MM.1S (cell line): ENCODE data around the gene RFXANK.

Experiments used
- DNase-seq: peaks from one replicate; pipeline ENCODE4 v3.0.0-alpha.2; 2015
- H2AFZ ChIP-seq: fragments of 300-600 bp; sonication (generic); 2 replicates; pipeline ENCODE4 v1.6.0; 2016; ENCODE audit warnings: antibody characterized with exemption, low read length
- H3F3A ChIP-seq: fragments of 300-600 bp; sonication (generic); 2 replicates; pipeline ENCODE4 v1.6.1; 2016; ENCODE audit warnings: mild to moderate bottlenecking, antibody characterized with exemption, low read length, moderate library complexity, mixed read lengths; ENCODE audit not compliant: insufficient read depth
- H3K27ac ChIP-seq: fragments of 300-600 bp; sonication (generic); 2 replicates; pipeline ENCODE4 v1.5.1; 2016; ENCODE audit warnings: mild to moderate bottlenecking, low read length
- H3K27me3 ChIP-seq: fragments of 300-600 bp; sonication (generic); replicated peaks from 2 replicates; pipeline ENCODE4 v1.6.0; 2016; ENCODE audit warnings: low read length; ENCODE audit not compliant: insufficient read depth
- H3K36me3 ChIP-seq: fragments of 300-600 bp; sonication (generic); replicated peaks from 2 replicates; pipeline ENCODE4 v1.6.1; 2016; ENCODE audit warnings: mild to moderate bottlenecking, low read length, mixed read lengths; ENCODE audit not compliant: insufficient read depth
- H3K4me1 ChIP-seq: fragments of 300-600 bp; sonication (generic); 2 replicates; pipeline ENCODE4 v1.6.1; 2016; ENCODE audit warnings: low read length, mixed read lengths
- H3K4me2 ChIP-seq: fragments of 300-600 bp; sonication (generic); 2 replicates; pipeline ENCODE4 v1.6.0; 2016; ENCODE audit warnings: low read depth, low read length
- H3K4me3 ChIP-seq: fragments of 300-600 bp; sonication (generic); 2 replicates; pipeline ENCODE4 v1.5.1; 2016; ENCODE audit warnings: low read length, mixed read lengths
- H3K79me2 ChIP-seq: fragments of 300-600 bp; sonication (generic); 2 replicates; pipeline ENCODE4 v1.6.1; 2016; ENCODE audit warnings: mixed run types, low read length, mixed read lengths
- H3K9ac ChIP-seq: fragments of 300-600 bp; sonication (generic); 2 replicates; pipeline ENCODE4 v1.6.1; 2016; ENCODE audit warnings: low read length, mixed read lengths
- H3K9me2 ChIP-seq: fragments of 300-600 bp; sonication (generic); replicated peaks from 2 replicates; pipeline ENCODE4 v1.6.1; 2016; ENCODE audit warnings: mild to moderate bottlenecking, low read length, mixed read lengths; ENCODE audit not compliant: insufficient read depth
- H3K9me3 ChIP-seq: fragments of 300-600 bp; sonication (generic); replicated peaks from 2 replicates; pipeline ENCODE4 v1.6.1; 2016; ENCODE audit warnings: mild to moderate bottlenecking, low read length, mixed read lengths; ENCODE audit not compliant: insufficient read depth
- H4K20me1 ChIP-seq: fragments of 300-600 bp; sonication (generic); 2 replicates; pipeline ENCODE4 v1.6.1; 2016; ENCODE audit warnings: mild to moderate bottlenecking, low read length, moderate library complexity, mixed read lengths; ENCODE audit not compliant: insufficient read depth
- EZH2 ChIP-seq: fragments of 300-600 bp; sonication (generic); optimal IDR thresholded peaks from 2 replicates; pipeline ENCODE3; 2017; ENCODE audit warnings: low read depth, mild to moderate bottlenecking, antibody characterized with exemption, low read length, mixed read lengths
- EZH2phosphoT487 ChIP-seq: fragments of 300-600 bp; sonication (generic); IDR thresholded peaks from 2 replicates; pipeline ENCODE4 v1.6.1; 2018; ENCODE audit warnings: antibody characterized with exemption, low read length
- TF ChIP-seq, protein P1 (sequence below): fragments of 300-600 bp; sonication (generic); IDR thresholded peaks from 2 replicates; pipeline ENCODE4 v1.5.1; 2016; ENCODE audit warnings: antibody characterized with exemption, low read length, mixed read lengths

The RFXANK gene

GRCh38 chr19:19213426-19214158 is 21.5 kb downstream of the RFXANK start:
- TF ChIP-seq, protein P1, sequence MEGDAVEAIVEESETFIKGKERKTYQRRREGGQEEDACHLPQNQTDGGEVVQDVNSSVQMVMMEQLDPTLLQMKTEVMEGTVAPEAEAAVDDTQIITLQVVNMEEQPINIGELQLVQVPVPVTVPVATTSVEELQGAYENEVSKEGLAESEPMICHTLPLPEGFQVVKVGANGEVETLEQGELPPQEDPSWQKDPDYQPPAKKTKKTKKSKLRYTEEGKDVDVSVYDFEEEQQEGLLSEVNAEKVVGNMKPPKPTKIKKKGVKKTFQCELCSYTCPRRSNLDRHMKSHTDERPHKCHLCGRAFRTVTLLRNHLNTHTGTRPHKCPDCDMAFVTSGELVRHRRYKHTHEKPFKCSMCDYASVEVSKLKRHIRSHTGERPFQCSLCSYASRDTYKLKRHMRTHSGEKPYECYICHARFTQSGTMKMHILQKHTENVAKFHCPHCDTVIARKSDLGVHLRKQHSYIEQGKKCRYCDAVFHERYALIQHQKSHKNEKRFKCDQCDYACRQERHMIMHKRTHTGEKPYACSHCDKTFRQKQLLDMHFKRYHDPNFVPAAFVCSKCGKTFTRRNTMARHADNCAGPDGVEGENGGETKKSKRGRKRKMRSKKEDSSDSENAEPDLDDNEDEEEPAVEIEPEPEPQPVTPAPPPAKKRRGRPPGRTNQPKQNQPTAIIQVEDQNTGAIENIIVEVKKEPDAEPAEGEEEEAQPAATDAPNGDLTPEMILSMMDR, result no peak
- TF ChIP-seq EZH2, result no peak
- no peak for TF ChIP-seq EZH2phosphoT487
- no peaks in the 10 kb centered on the region for H3K36me3 ChIP-seq
- no peaks in the 10 kb centered on the region for H3K9me3 ChIP-seq
- no peak overlapping the region for H3K27ac ChIP-seq
- DNase-seq, result no peak
- no peak overlapping the region for H3K4me3 ChIP-seq
- peaks cover 74% of the 10 kb centered on the region for H3K27me3 ChIP-seq
- H4K20me1 ChIP-seq, result no peaks in the 10 kb centered on the region
- H2AFZ ChIP-seq, result no peak overlapping the region
- H3K79me2 ChIP-seq, result no peaks in the 10 kb centered on the region
- H3K4me2 ChIP-seq, result no peak overlapping the region
- H3K4me1 ChIP-seq, result no peaks in the 10 kb centered on the region
- H3F3A ChIP-seq, result no peaks in the 10 kb centered on the region
- H3K9ac ChIP-seq, result no peak overlapping the region
- no peaks in the 10 kb centered on the region for H3K9me2 ChIP-seq

DNA sequence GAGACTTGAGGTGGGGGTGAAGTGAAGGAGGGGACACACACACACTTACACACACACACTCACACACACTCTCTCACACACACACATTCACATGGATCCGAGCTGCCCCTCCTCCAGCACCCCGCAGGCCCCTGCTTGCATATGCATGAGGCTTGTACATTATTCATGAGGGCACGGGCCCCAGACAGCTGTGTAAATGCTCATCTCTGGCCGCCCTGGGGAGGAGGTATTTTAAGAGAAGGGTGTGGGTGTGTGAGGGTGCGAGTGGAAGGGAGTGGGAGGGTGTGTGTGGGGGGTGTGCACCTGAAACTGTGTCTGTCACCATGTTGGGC is 22.1 kb downstream of the RFXANK start:
- TF ChIP-seq, protein P1, result no peak
- no peak for TF ChIP-seq EZH2
- TF ChIP-seq EZH2phosphoT487, result no peak
- H3F3A ChIP-seq, result no peaks in the 10 kb centered on the region
- H3K4me3 ChIP-seq, result no peak overlapping the region
- no peak for DNase-seq
- H3K36me3 ChIP-seq, result no peaks in the 10 kb centered on the region
- no peaks in the 10 kb centered on the region for H3K9me2 ChIP-seq
- H4K20me1 ChIP-seq, result no peaks in the 10 kb centered on the region
- no peaks in the 10 kb centered on the region for H3K9me3 ChIP-seq
- H3K27ac ChIP-seq, result no peak overlapping the region
- H3K79me2 ChIP-seq, result no peaks in the 10 kb centered on the region
- no peaks in the 10 kb centered on the region for H3K4me1 ChIP-seq
- H2AFZ ChIP-seq, result no peak overlapping the region
- no peak overlapping the region for H3K4me2 ChIP-seq
- H3K9ac ChIP-seq, result no peak overlapping the region
- peaks cover 77% of the 10 kb centered on the region for H3K27me3 ChIP-seq

DNA sequence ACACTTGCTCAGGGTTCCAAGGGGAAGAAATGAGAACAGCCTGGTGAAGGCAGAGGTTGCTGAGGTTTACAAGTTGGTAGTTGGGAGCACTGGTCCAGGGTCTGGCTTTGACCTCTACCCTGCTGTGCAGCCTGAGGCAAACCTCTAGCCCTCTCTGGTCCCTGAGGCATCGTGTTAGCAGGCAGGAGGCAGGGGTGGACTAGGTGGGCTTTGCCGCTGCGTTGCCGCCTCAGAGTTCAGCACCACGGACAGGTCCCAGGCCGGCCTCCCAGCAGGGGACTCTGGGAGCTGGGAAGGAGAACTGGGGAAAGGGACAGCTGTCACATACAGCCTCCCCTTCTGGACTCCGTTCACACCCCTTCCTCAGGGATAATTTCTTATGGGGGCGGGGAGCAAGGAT is 22.8 kb downstream of the RFXANK start:
- no peaks in the 10 kb centered on the region for H3K36me3 ChIP-seq
- H4K20me1 ChIP-seq, result no peaks in the 10 kb centered on the region
- H3K27me3 ChIP-seq, result peaks cover 76% of the 10 kb centered on the region
- H3K4me3 ChIP-seq, result no peak overlapping the region
- no peak overlapping the region for H3K9ac ChIP-seq
- TF ChIP-seq EZH2phosphoT487 (no peak), EZH2 (no peak)
- TF ChIP-seq, protein P1, result no peak
- no peak overlapping the region for H3K27ac ChIP-seq
- no peaks in the 10 kb centered on the region for H3K9me3 ChIP-seq
- no peaks in the 10 kb centered on the region for H3K79me2 ChIP-seq
- no peaks in the 10 kb centered on the region for H3F3A ChIP-seq
- no peaks in the 10 kb centered on the region for H3K4me1 ChIP-seq
- DNase-seq, result peak; percentile 18
- no peaks in the 10 kb centered on the region for H3K9me2 ChIP-seq
- no peak overlapping the region for H3K4me2 ChIP-seq
- no peak overlapping the region for H2AFZ ChIP-seq
